Fibroblast of lung (primary cell): ENCODE results near the gene SLMAP. TPM values are rescaled to one million over a fixed set of nuclear protein-coding genes. Genes with fewer than 3 reads are reported as not detected.
A peak's percentile ranks its signal among the peaks of the same experiment; 100 is the strongest.

Experiments
- DNase-seq, 2 donors: peaks; one replicate each; pipeline versions ENCODE4 v3.0.0 to v3.0.0-alpha.2; 2010; ENCODE audit warnings: low read depth in 2 of 2
- H2AFZ ChIP-seq: 2 replicates; pipeline ENCODE4 v1.5.1; 2012; ENCODE audit warnings: low read length, control low read depth, inconsistent platforms
- H3K27ac ChIP-seq: 2 replicates; pipeline ENCODE4 v1.5.1; 2011; ENCODE audit warnings: low read length, control low read depth; ENCODE audit not compliant: insufficient read depth
- H3K27me3 ChIP-seq: 2 replicates; pipeline ENCODE4 v1.5.1; 2011; ENCODE audit warnings: mild to moderate bottlenecking, low read length; ENCODE audit not compliant: control insufficient read depth, insufficient read depth
- H3K36me3 ChIP-seq: 2 replicates; pipeline ENCODE4 v1.5.1; 2011; ENCODE audit warnings: low read length; ENCODE audit not compliant: control insufficient read depth, insufficient read depth
- H3K4me1 ChIP-seq: 2 replicates; pipeline ENCODE4 v1.5.1; 2011; ENCODE audit warnings: low read length; ENCODE audit not compliant: control insufficient read depth, insufficient read depth; ENCODE audit errors: extremely low read depth
- H3K4me2 ChIP-seq: 2 replicates; pipeline ENCODE4 v1.5.1; 2011; ENCODE audit warnings: low read length, control low read depth; ENCODE audit not compliant: insufficient read depth; ENCODE audit errors: extremely low read depth
- H3K4me3 ChIP-seq, 4 experiments: fragments of 200-600 bp in 1 of 4; sonication (generic) in 1 of 4; replicated peaks in 1 of 4; 2 replicates each; pipeline ENCODE4 v1.5.1; 2011 to 2016; ENCODE audit warnings: low read length in 4 of 4, low read depth in 3 of 4, mild to moderate bottlenecking in 3 of 4, control low read depth in 2 of 4, inconsistent platforms in 1 of 4, mixed read lengths in 1 of 4; ENCODE audit not compliant: insufficient read depth in 1 of 4; ENCODE audit errors: control extremely low read depth in 1 of 4
- H3K79me2 ChIP-seq: 2 replicates; pipeline ENCODE4 v1.5.1; 2012; ENCODE audit warnings: mild to moderate bottlenecking, low read length, inconsistent platforms; ENCODE audit not compliant: control insufficient read depth, insufficient read depth
- H3K9ac ChIP-seq: 2 replicates; pipeline ENCODE4 v1.5.1; 2011; ENCODE audit warnings: mild to moderate bottlenecking, low read length, control low read depth; ENCODE audit not compliant: insufficient read depth
- H3K9me3 ChIP-seq: 2 replicates; pipeline ENCODE4 v1.5.1; 2012; ENCODE audit warnings: low read depth, low read length; ENCODE audit not compliant: control insufficient read depth, insufficient read depth
- H4K20me1 ChIP-seq: 2 replicates; pipeline ENCODE4 v1.5.1; 2011; ENCODE audit warnings: low read length; ENCODE audit not compliant: control insufficient read depth, insufficient read depth; ENCODE audit errors: extremely low read depth
- EZH2 ChIP-seq: IDR thresholded peaks from 2 replicates; pipeline ENCODE4 v1.5.1; 2012; ENCODE audit warnings: low read length, control low read depth, mild to moderate bottlenecking; ENCODE audit errors: missing control alignments
- polyA plus RNA-seq, 2 donors: library from polyadenylated mRNA; depleted of rRNA in 1 of 2; stranded (reverse) in 1 of 2; unstranded in 1 of 2; fragments of >200 nt; gene quantifications; 2 replicates each; pipeline ENCODE4 v1.2.1, GENCODE V29; 2011 to 2012; ENCODE audit warnings: missing spikeins in 1 of 2
- total RNA-seq: library from RNA; depleted of rRNA; stranded (reverse); fragments of >200 nt; gene quantifications from 2 replicates; pipeline ENCODE4 v1.2.1, GENCODE V29; 2014
- TF ChIP-seq, protein P1 (sequence below), 2 donors: IDR thresholded peaks in 1 of 2; conservative IDR thresholded peaks in 1 of 2; 1 replicate in 1 of 2; 2 replicates in 1 of 2; pipeline ENCODE4 v1.5.1; 2011 to 2012; ENCODE audit warnings: low read length in 2 of 2, control low read depth in 1 of 2, inconsistent platforms in 1 of 2, low read depth in 1 of 2, mild to moderate bottlenecking in 1 of 2

The SLMAP gene
- total and polyA plus RNA-seq, 2 donors (not counting 1 experiment from before 2014, with no cell fraction given), result 35.3 to 55.5 TPM

DNA sequence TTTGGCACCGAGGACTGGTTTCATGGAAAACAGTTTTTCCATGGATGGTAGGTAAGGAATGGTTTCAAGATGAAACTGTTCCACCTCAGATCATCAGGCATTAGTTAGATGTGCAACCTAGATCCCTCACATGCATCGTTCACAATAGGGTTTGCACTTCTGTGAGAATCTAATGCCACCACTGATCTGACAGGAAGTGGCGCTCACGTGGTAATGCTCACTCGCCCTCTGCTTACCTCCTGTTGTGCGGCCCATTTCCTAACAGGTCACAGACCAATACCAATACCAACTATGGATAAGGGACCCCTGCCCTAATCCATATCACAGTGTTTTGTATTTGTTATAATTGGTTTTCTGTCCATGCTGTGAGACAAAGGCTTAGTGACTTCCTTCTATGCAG, 58.9 kb downstream of the SLMAP start:
- no peak overlapping the region for H3K4me2 ChIP-seq

DNA sequence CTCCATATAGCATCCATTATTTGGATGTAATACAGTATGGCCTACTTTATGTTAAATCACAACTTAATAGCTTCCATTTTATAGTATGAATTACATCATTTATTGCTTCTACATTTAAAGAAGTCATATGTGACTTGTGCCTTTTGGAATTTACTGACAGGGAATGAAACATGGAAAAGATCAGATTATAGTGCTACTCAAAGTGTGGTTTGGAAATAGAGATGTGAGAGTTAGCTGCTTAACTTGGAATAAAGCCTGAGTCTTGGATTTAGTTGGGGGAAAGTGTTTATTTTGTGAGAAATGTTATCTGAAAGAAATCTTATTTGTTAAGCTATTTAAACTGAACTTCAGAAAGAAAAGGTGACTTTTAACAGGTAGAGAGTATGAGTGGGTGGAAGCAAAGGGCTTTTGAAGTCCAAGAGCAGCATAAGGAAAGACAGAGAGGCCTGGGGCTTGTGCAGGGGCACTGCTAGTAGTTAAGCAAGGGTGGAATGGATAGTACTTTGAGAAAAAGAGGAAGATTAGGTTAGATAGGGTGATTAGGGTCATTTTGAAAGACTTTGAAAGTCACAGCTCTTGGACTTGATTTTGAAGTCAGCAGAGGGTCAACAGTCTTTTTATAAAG, 60.5 kb downstream of the SLMAP start:
- TF ChIP-seq, protein P1, sequence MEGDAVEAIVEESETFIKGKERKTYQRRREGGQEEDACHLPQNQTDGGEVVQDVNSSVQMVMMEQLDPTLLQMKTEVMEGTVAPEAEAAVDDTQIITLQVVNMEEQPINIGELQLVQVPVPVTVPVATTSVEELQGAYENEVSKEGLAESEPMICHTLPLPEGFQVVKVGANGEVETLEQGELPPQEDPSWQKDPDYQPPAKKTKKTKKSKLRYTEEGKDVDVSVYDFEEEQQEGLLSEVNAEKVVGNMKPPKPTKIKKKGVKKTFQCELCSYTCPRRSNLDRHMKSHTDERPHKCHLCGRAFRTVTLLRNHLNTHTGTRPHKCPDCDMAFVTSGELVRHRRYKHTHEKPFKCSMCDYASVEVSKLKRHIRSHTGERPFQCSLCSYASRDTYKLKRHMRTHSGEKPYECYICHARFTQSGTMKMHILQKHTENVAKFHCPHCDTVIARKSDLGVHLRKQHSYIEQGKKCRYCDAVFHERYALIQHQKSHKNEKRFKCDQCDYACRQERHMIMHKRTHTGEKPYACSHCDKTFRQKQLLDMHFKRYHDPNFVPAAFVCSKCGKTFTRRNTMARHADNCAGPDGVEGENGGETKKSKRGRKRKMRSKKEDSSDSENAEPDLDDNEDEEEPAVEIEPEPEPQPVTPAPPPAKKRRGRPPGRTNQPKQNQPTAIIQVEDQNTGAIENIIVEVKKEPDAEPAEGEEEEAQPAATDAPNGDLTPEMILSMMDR (conservative IDR thresholded peaks at IDR 0.05 in 1 of 2, IDR thresholded peaks at IDR 0.05 in 1 of 2; ENCODE audit: low read depth in 1 of 2, low read length in 2 of 2), result no peak
- no peak for TF ChIP-seq EZH2
- peaks cover 16% of the 10 kb centered on the region for H3K79me2 ChIP-seq
- H3K9ac ChIP-seq, result no peak overlapping the region
- H4K20me1 ChIP-seq, result no peaks in the 10 kb centered on the region
- H3K4me2 ChIP-seq, result no peak overlapping the region
- no peak overlapping the region for H3K27ac ChIP-seq
- H3K4me3 ChIP-seq, result no peak overlapping the region
- H3K36me3 ChIP-seq, result no peaks in the 10 kb centered on the region
- DNase-seq, result peak in 1 of 2 donors; percentile 36
- no peaks in the 10 kb centered on the region for H3K27me3 ChIP-seq
- H2AFZ ChIP-seq, result no peak overlapping the region
- H3K4me1 ChIP-seq, result no peaks in the 10 kb centered on the region
- H3K9me3 ChIP-seq, result no peaks in the 10 kb centered on the region

More for the DNA sequence above, 58.9 kb downstream of the SLMAP start:
- Histone ChIP-seq H3K27me3 (no peaks in the 10 kb centered on the region), H3K4me3 (no peak overlapping the region), H4K20me1 (no peaks in the 10 kb centered on the region), H3K27ac (no peak overlapping the region), H3K9ac (no peak overlapping the region), H2AFZ (no peak overlapping the region), H3K36me3 (no peaks in the 10 kb centered on the region), H3K4me1 (no peaks in the 10 kb centered on the region), H3K9me3 (no peaks in the 10 kb centered on the region), H3K79me2 (peaks cover 21% of the 10 kb centered on the region)
- no peak for DNase-seq
- TF ChIP-seq, protein P1 (conservative IDR thresholded peaks at IDR 0.05 in 1 of 2, IDR thresholded peaks at IDR 0.05 in 1 of 2; ENCODE audit: low read depth in 1 of 2, low read length in 2 of 2), result no peak
- no peak for TF ChIP-seq EZH2

DNA sequence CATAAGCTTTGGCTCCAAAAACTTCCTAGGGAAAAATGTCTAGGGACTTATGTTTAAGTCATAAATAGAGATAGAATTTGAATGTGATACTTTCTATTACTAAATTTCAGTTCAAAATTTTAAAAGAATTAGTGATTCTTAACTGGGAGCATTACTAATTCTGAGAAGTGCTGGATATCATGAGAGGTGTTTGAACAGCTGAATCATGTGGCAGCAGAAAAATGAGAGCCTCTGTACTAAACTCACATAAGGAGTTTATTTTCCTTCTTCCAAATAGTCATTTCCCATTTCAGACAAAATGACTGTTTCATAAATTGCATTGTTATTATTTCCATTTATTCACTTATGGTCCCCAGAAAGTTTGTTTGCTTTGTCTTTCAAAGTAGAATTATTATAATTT, 62.7 kb downstream of the SLMAP start:
- no peak overlapping the region for H3K27ac ChIP-seq
- no peaks in the 10 kb centered on the region for H3K27me3 ChIP-seq
- no peak overlapping the region for H3K9ac ChIP-seq
- DNase-seq, result no peak
- no peaks in the 10 kb centered on the region for H4K20me1 ChIP-seq
- no peak overlapping the region for H3K4me3 ChIP-seq
- peaks cover 16% of the 10 kb centered on the region for H3K79me2 ChIP-seq
- H3K36me3 ChIP-seq, result no peaks in the 10 kb centered on the region
- H3K4me2 ChIP-seq, result no peak overlapping the region
- TF ChIP-seq, protein P1 (conservative IDR thresholded peaks at IDR 0.05 in 1 of 2, IDR thresholded peaks at IDR 0.05 in 1 of 2; ENCODE audit: low read depth in 1 of 2, low read length in 2 of 2), result no peak
- TF ChIP-seq EZH2, result no peak
- H2AFZ ChIP-seq, result no peak overlapping the region
- H3K9me3 ChIP-seq, result no peaks in the 10 kb centered on the region
- no peaks in the 10 kb centered on the region for H3K4me1 ChIP-seq
